OCI-M2 (cell line): ENCODE data around the gene IGFBP1.

Source experiments
- DNase-seq: peaks from one replicate; lab custom pipeline; 2025; ENCODE audit not compliant: unreplicated experiment; lab: John Stamatoyannopoulos, UW

IGFBP1 gene

DNA sequence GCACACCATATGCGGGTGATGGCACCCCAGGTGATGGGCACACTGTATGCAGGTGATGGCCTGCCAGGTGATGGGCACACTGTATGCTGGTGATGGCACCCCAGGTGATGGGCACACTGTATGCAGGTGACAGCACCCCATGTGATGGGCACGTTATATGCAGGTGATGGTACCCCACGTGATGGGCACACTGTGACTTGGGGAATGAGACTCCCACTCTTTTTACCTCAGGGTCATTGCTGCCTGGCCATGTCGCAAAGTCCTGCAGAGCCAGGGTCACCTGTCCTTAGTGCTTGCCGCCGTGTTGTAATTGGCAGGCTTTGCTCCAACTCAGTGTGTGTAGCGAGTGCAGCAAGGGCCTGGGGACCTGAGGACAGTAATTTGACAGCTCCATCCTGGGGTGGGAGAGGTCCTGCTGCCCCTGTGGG lies 7.8 kb upstream of the IGFBP1 start:
- DNase-seq = no peak

DNA sequence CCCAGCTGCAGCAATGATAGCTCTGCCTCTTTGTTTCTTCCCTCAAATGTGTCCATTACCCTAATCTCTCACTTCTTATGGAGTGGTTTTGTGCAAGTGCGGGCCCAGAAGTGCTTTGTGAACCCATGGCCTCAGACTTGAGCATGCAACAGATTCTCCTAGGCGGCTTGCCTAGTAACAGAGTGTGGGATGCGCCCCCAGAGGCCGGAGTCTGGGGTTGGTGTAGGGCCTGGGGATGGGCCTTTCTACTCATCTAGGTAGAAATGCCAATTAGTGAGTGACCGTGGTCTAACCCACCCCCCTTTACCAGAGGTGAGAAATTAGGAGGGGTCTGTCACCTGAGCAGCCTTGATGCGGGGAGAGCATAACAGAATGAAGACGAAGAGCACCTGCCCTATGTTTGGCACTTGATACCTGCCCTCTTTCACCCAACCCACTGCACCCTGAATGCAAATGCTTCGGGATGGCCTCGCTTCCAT lies 7.0 kb upstream of the IGFBP1 start:
- DNase-seq = no peak

DNA sequence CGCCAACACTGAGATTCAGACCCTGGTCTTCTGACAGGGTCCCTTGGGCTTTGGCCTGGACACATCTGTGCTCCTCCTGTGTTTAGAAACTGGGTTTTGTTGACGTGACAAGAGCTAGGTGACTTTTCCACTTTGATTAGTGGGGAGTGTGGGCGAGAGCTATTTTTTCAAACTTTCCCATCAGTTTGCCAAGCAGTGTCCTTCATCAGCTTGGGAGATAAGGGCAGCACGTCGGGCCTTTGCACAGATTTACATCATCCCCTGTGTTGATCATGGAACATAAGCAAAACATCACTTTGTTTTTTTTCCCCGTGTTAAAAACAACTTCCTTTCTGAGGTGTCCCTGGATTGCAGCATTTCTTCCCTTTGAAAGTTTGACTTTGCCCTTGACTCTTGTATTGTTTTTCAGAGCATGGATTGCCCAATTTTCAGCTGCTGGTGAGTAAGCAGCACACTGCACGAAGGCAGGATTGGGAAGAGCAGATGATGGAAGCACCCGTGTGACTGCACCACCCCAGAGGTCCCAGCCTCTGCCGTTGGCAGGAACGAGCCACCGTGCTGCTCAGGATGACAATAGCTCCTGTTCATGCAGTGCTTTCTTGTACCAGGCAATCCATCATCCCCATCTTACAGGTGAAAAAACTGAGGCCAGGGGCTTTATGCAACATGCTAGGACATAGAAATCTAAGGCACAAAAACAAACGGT lies 6.4 kb upstream of the IGFBP1 start:
- DNase-seq = no peak

DNA sequence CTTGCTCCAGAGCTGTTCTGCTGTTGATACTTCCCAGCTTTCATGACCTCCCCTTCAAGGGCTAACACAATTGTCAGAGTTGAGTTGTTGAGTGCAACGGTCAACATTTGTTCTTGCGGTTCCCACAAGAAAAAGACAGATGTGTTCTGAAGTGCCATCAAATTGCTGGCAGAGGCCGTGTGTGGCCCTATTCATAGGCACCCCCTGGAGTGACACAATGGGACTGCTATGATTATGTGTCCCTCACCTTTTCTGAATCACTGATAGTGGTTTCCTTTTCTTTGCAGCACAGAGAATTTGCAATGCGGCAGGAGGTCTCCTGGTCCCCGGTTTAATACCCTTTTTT lies 5.8 kb upstream of the IGFBP1 start:
- DNase-seq = no peak

DNA sequence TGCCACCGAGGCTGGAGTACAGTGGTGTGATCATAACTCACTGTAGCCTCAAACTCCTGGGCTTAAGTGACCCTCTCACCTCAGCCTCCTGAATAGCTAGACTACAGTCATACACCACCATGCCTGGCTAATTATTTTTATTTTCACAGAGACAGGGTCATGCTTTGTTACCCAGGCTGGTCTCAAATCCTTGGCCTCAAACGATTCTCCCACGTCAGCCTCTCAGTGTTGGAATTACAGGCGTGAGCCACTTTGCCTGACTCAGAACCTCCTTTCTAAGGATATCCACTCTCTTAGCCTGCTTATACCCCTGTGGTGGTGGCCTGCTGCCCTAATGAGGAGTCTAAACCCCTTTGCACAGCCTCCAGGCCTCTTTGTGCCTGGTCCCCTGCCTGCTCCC lies 4.2 kb upstream of the IGFBP1 start:
- no peak for DNase-seq

DNA sequence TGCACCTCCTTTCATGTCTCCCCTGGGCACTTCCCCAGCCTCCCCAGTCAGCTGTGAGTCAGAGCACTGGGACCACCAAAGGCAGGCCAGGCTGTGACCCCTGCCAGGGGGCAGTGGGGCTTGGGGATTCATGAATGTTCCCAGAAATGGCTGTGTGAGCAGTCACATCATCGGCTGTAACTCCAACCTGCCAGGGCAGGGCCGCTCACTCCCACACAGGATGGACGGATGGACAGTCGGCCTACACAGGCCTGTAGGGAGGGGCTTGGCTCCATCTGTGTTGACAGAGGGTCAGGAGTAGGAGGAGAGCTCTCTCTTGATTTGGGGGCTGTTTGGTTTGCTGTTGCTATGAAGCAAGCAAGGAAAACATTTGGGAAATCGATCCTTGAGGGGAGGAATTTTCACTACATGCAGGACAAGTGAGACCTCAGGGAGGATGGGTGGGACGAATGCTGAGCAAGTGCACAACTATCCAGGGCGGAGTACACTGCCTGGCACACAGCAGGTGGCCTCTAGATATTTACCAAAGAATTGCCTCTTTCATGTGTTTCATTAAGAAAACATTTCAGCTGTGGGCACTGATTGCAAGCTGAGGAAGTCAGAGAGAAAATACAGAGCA lies 2.9 kb upstream of the IGFBP1 start:
- DNase-seq = no peak

DNA sequence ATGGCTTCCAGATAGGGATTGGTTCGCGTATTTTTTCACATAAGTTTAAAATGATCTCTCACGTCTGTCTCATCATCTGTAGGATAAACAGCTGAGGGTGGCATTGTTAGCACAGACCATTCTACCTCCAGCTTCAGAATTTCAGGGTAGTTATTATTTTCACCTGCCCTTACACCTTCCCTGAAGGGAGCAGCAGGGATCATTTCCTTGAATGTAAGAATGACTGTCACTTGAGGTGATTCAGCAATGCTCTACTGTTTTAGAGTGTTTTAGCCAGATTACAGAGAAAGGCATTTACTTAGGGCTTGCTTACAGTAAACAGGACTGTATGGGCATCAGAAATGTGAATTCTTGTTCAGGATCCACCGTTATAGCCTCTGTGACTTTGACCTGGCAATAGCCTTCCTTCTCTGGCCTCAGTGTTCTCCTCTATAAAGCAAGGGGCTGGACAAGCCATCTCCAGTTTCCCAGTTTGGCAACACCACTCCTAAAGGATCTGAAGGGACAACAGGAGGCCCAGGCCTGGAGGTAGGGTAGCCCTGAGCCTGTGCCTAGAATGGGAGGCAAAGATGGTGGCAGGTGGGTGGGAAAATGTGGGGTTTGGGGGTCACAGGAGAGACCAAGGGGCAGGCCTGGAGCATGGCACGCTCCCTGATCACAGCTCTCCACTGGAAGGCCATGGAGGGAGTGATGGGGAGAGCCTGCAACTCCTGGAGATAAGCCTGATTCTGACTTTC lies 1.2 kb upstream of the IGFBP1 start:
- DNase-seq = no peak

DNA sequence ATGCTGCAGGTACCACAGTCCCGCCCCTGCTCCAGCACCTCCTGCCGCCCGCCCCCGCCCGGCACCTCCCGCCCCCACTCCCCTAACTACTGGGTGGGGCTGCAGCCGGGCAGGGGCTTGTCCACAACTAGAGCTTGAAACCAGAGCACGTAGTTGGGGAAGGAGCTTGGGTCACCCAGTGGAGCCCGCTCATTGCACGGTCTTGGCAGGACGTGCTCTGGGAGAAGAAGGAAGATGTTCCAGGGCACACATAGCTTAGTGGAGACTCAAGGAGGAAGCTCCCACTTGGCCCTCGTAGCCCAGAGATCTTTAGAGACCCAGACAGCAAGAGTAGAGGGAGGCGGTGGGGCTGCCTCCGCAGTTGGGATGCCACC lies 692 bp downstream of the IGFBP1 start:
- no peak for DNase-seq

DNA sequence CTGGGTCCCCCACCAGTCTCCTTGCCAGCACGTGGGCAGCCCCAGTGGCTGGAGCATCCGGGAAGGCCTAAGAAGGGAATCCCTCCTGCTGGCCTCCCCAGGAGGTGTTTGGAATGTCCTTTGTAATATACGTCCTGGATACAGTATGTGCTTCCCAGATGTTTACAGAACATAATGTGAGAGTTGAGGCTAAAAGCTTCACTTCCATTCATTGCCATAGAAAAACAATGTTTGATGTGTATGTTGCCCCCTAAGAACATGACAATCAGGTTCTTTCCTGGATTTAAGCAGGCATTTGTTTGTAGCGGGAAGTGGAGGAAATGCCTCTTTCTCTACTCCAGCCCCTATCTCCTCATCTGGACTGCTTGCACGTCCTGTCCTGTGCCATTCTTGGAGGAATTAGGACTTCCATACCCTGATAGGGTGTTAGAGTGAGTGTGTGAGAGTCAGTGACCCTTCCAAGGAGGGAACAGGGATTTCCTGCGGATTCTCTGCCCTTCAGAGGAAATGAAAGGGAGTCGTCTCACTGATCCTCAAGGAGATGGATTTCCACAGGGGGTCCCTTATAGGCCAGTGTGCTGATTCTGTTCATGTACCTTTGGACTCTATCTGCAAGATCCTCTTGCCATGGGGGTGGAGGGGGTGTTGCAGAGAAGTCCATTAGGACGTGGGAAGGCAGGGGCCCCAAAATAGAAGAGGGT lies 1.2 kb downstream of the IGFBP1 start:
- DNase-seq = no peak

DNA sequence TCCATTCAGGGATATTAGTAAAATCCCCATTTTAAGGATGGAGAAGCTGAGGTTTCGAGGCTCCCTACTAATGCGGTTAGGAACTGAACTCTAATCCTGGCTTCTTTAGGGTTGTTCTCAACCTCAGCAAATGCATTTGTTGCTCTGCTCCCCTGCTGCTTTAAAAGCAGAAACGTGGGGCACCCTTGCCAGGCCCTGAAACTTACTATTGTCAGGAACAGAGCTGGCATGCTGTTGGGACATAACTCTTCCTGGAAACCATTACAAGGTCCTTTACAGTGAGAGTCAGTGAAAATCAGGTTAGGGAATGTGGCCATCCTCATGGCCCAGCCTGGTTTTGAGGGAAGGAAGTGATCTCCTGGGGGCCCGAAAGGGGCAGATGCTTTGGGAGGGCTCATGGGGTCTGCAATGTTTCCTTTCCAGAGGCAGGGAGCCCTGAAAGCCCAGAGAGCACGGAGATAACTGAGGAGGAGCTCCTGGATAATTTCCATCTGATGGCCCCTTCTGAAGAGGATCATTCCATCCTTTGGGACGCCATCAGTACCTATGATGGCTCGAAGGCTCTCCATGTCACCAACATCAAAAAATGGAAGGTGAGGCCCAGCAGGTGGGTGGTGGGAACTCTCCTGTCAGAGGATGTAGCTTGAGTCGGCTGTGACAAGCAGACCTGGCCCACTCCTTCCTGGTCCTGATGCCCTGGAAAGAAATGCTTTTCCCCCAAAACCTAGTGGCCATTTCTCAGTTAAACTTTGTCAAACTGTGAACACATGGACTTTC lies 2.0 kb downstream of the IGFBP1 start:
- DNase-seq = no peak

DNA sequence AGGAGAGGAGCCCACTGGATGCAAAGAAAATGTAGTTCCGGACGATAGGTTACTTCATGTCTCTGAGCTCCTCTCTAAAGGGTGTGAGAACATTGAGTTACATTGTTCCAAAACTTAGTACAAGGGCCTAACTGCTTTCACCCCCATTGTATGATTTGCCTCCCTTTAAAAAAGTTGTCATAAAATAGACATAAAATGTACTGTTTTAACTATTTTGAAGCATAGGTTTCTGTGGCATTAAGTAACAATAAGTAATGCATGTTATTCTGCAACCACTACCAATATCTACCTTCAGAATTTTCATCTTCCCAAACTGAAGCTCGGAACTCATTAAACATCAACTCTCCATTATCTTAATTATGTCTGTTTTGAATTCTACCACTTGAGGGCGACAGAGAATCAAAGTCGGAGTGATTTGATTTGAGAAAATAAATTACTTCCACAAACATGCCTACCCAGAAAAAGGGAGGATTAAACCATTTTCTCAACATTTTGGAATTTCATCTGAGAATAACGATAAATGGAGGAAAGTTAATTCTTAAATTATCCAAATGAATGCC lies 2.7 kb downstream of the IGFBP1 start:
- no peak for DNase-seq

DNA sequence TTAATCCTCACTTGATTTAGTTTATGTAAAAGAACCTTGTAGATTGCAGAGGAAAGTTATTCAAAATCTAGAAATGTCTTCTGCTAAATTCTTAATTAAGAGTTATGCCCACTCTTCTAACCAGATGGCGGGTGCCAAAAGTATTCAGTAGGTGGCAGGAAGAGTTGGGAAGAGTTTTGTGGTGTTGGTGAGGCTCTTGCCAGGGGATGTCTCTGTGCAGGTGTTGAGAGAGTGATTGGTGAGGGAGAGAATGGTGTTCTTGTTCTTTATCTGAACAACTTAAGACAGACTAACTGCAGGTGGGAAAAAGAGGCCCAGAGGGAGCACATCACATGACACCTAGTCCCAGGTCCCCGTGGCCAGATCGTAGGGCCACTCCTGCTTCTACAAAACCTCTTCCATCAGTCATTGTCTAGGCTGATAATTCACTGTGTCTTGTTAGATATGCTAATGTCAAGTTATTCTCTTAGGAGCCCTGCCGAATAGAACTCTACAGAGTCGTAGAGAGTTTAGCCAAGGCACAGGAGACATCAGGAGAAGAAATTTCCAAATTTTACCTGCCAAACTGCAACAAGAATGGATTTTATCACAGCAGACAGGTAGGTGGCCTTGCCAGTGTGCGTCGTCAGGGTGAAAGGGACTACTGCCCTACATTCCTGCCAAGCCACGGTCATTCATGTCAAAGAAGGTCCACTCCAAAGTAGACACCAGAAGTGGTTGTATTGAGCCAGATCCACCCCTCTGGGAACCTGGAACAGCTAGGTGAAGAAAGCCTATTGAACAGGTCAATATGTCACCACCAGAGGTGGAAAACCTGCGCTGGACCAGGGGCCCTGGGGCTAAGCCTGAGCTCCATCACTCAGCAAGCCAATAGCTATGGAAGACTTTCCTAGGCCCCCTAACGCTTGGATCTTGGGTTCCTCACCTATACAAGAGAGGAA lies 3.4 kb downstream of the IGFBP1 start:
- DNase-seq = no peak

DNA sequence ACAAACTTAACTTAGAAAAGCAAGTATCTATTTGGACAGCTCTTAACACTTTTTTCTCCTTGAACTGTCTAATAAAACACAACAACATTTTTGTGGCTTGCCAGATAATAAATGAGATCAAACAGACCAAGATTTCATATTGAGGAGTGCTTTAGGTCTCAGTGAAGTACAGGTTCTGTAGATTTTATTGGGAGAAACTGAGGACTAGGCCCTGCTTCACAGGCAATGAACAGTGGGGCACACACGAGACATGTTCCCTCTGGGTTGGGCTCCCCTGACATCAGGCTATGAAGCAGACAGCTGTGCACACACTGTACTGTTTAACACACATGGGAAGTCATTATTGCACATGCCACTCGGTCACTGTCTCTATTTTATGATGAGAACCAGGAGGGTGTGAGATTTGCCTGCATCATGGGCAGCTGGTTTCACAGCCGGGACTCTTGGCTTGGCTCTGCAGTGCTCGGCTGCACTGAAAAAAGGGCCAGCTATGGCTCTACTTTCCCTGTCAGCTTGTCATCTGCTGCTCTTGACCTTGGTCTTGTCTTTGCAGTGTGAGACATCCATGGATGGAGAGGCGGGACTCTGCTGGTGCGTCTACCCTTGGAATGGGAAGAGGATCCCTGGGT lies 4.2 kb downstream of the IGFBP1 start:
- DNase-seq = no peak

DNA sequence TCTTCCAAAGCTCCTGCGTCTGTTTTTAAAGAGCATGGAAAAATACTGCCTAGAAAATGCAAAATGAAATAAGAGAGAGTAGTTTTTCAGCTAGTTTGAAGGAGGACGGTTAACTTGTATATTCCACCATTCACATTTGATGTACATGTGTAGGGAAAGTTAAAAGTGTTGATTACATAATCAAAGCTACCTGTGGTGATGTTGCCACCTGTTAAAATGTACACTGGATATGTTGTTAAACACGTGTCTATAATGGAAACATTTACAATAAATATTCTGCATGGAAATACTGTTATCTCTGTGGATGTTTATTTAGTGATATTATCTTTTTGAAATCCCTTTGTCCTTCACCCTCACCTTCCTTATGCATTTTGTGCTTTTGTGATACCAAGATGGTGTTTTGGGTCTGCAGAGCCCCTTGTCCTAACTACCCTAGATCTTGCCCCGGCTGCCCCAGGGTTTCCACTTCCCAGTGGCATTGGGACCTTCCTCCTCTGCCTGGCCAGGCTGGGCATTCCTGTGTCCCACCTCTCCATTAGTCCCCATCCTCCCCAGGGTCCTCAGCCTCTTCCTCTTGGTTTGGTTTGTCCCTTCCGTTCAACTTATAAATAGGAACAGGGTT lies 5.2 kb downstream of the IGFBP1 start:
- no peak for DNase-seq

DNA sequence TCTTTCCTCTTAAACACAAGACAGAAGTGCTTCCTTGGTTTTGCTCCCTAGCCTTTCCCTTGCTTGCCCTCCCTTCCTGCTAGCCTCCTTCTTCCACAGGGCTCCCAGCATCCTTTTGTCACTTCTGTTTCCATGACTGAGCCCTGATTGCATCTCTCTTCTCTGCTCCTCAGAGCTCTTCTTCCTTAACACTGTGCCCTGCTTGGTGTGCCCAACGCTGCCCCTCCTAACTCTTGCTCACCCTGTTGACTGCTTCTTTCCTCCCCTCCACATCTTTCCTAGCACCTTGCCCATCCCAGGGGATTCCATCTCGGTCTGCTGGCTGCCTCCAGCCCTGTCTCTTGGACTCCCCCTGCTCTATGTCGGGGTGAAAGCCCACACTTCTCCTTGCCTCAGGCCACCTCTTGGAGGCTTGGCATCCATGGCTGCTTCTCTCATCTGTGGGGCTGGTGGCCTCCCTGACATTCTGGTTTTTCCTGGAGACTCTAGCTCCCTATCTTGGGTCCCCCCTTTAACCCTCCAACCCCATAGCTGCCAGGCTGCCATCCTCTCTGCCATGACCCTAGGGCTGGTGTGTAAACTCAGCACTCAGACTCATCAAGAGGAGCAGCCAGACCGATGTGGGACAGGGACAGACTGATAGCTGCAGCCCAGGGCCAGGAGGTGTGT lies 5.8 kb downstream of the IGFBP1 start:
- DNase-seq = no peak

DNA sequence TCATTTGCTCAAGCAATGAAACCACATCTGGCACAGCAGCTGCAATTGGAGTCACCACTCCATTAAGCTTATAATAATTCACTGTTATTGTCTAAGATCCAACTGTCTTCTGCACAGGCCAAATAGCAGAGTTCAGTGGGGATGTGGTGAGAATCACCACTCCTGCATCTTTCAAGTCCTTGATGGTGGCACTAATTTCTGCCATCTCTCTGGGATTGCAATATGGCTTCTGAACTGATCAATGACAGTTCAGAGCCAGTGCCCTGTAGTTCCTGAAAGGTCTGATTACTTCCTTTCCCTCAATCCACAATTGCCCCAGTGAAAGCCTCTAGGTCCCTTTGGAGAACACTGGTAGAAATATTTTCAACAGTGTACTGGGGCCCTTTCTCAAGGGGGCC lies 6.4 kb downstream of the IGFBP1 start:
- DNase-seq = no peak

DNA sequence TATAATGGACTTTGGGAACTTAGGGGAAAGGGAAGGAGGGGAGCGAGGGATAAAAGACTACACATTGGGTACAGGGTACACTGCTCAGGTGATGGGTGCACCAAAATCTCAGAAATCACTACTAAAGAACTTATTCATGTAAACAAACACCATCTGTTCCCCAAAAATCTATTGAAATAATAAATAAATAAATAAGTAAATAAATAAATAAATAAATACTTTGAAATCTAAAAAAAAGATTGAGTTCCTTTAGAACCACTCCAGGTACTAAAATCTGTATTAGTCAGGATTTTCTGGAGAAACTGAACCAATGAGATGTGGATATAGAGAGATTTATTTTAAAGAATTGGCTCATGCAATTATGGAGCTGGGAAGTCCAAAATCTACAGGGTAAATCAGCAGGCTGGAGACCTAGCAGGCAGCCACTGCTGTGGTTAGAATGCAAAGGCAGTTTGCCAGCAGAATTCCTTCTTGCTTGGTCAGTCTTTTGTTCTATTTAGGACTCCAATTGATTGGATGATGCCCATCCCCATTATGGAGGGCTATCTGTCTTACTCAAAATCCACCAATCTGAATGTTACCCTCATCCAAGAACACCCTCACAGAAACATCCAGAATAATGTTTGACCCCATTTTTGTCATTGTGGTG lies 8.9 kb downstream of the IGFBP1 start:
- no peak for DNase-seq

DNA sequence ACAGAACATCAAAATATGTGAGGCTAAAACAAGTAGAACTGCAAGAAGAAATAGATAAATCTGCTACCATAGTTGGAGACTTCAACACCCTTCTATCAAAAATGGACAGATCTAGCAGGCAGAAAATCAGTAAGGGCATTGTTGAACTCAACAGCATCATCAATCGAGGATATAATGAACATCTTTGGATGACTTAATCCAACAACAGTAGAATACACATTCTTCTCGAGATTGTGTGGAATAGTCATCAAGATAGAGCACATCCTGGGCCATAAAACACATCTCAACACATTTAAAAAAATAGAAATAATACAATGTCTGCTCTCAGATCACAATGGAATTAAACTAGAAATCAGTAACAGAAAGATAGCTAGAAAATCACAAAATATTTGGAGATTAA lies 9.9 kb downstream of the IGFBP1 start:
- DNase-seq = no peak
